KBM-7 (cell line): Measurements from ENCODE around the gene LENG9.

Experiments used
- DNase-seq: peaks from one replicate; pipeline ENCODE4 v3.0.0-alpha.2; 2015
- in situ Hi-C: fragments of 300-500 bp; cut with MboI; formaldehyde crosslinking; loops from 2 replicates; pipeline ENCODE4 v1.14.3; 2020; ENCODE audit warnings: low sequenced_read_pairs, low pct_unique_long_range_greater_than_20kb, mixed read lengths

Gene LENG9

GRCh38 chr19:54462655-54463530, 685 bp downstream of the LENG9 start:
- in situ Hi-C loops: no loop called here
- DNase-seq: peak; percentile 80

- in situ Hi-C loops: no loop called here
- no peak for DNase-seq
These were observed 1.4 kb downstream of the LENG9 start for GRCh38 chr19:54462047-54462654.

- in situ Hi-C loops: no loop called here
- DNase-seq: no peak
These were observed 2.0 kb downstream of the LENG9 start for GRCh38 chr19:54461613-54462012.

GRCh38 chr19:54461210-54461609, 2.4 kb downstream of the LENG9 start:
- DNase-seq: no peak

GRCh38 chr19:54460230-54461005, 3.2 kb downstream of the LENG9 start:
- in situ Hi-C loops: no loop called here
- DNase-seq: no peak

More at GRCh38 chr19:54461210-54461609, 2.4 kb downstream of the LENG9 start:
- in situ Hi-C loops: no loop called here

GRCh38 chr19:54459282-54460229, 4.0 kb downstream of the LENG9 start:
- DNase-seq: no peak
- in situ Hi-C loops: no loop called here

- in situ Hi-C loops: no loop called here
- no peak for DNase-seq
These were observed 4.8 kb downstream of the LENG9 start for GRCh38 chr19:54458648-54459281.

- no peak for DNase-seq
- in situ Hi-C loops: no loop called here
These were observed 5.6 kb downstream of the LENG9 start for GRCh38 chr19:54457773-54458647.

GRCh38 chr19:54456423-54457373, 6.9 kb downstream of the LENG9 start:
- no peak for DNase-seq
- in situ Hi-C loops: no loop called here

GRCh38 chr19:54455786-54456422, 7.7 kb downstream of the LENG9 start:
- no peak for DNase-seq
- in situ Hi-C loops: no loop called here

- DNase-seq: no peak
- in situ Hi-C loops: no loop called here
These were observed 8.6 kb downstream of the LENG9 start for GRCh38 chr19:54454781-54455675.

- DNase-seq: no peak
- in situ Hi-C loops: no loop called here
These were observed 9.4 kb downstream of the LENG9 start for GRCh38 chr19:54453921-54454780.

GRCh38 chr19:54452626-54453025, 11.0 kb downstream of the LENG9 start:
- in situ Hi-C loops: no loop called here
- no peak for DNase-seq

GRCh38 chr19:54451997-54452396, 11.6 kb downstream of the LENG9 start:
- in situ Hi-C loops: no loop called here
- no peak for DNase-seq
